ENCODE measurements around the gene UTP14A. TPM values are rescaled to one million over a fixed set of nuclear protein-coding genes. Genes with fewer than 3 reads are reported as not detected.
"Not testable (repeated sequence)": the region's sequence is repeated elsewhere in the genome, so short reads cannot be mapped to it uniquely, and the experiment has no call there.

UTP14A gene, protein sequence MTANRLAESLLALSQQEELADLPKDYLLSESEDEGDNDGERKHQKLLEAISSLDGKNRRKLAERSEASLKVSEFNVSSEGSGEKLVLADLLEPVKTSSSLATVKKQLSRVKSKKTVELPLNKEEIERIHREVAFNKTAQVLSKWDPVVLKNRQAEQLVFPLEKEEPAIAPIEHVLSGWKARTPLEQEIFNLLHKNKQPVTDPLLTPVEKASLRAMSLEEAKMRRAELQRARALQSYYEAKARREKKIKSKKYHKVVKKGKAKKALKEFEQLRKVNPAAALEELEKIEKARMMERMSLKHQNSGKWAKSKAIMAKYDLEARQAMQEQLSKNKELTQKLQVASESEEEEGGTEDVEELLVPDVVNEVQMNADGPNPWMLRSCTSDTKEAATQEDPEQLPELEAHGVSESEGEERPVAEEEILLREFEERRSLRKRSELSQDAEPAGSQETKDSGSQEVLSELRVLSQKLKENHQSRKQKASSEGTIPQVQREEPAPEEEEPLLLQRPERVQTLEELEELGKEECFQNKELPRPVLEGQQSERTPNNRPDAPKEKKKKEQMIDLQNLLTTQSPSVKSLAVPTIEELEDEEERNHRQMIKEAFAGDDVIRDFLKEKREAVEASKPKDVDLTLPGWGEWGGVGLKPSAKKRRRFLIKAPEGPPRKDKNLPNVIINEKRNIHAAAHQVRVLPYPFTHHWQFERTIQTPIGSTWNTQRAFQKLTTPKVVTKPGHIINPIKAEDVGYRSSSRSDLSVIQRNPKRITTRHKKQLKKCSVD
- polyA plus RNA-seq (ENCODE audit: insufficient read length in 4 of 4): 10 to 100 TPM; 18.2 to 27.6 (median 26.0) TPM

DNA sequence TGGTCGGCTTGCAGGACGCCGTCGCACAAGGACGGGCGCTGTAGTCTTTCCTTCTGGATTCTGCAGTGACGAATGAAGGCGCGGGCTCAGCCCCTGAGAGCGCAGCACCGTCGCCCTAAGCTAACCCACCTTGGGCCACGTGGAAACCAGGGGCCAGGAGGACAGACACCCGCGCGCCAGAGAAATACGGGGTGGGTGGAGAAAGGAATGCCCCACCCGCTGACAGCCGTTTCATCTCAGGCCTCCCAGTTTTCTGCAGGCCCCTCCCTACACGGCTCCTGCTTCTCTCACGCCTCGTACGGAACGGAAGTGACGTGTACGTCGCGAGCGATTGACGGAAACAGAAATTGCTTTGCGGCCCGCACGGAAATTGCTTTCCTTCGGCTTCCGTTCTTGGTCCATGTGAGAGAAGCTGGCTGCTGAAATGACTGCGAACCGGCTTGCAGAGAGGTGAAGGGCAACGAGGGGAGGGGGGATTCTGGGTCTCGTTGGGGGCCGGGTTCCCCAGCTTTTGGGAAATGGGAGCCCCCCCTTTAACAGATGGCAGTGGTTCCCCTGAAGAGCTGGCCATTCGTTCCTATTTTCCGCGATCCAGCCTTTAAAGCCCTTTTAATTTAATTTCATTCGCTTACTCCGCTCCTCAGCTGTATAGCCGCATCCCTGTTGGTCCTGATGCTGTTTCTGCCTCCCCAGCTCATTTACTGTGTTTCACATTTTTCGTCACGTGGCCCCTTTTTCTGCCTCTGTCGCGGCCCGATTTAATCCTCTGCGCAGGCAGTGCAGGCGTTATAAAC is at the start of gene UTP14A:
UTP14A (plus strand) TSS at position 378 of the 794 bp plus-strand sequence; CDS start at position 425, 47 bp downstream.
- DNase-seq (ENCODE audit: low read depth in 4 of 4, low spot score in 3 of 4): peak; percentile 68 to 84 (median 78)

DNA sequence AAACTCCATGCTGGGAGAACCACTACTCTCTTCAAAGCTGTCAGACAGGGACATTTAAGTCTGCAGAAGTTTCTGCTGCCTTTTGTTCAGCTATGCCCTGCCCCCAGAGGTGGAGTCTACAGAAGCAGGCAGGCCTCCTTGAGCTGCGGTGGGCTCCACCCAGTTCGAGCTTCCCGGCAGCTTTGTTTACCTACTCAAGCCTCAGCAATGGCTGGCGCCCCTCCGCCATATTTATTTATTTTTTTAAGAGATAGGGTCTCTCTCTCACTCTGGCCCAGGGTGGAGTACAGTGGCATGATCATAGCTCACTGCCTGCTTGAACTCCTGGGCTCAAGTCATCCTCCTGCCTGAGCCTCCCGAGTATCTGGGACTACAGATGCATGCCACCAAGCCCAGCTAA is 46.8 kb upstream of the UTP14A start:
- not testable (repeated sequence) for DNase-seq (ENCODE audit: low read depth in 4 of 4, low spot score in 3 of 4)

DNA sequence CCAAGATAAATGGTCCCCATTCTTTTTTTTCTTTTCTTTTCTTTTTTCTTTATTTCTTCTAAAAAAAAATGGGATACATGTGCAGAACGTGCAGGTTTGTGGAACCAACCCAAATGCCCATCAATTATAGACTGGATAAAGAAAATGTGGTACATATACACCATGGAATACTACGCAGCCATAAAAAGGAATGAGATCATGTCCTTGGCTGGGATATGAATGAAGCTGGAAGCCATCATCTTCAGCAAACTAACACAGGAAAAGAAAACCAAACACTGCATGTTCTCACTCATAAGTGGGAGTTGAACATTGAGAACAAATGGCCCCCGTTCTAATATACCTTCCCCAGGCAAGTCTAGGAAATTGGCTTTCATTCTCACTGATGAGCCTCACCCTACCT is 39.6 kb upstream of the UTP14A start:
- DNase-seq (ENCODE audit: low read depth in 4 of 4, low spot score in 3 of 4): not testable (repeated sequence)

DNA sequence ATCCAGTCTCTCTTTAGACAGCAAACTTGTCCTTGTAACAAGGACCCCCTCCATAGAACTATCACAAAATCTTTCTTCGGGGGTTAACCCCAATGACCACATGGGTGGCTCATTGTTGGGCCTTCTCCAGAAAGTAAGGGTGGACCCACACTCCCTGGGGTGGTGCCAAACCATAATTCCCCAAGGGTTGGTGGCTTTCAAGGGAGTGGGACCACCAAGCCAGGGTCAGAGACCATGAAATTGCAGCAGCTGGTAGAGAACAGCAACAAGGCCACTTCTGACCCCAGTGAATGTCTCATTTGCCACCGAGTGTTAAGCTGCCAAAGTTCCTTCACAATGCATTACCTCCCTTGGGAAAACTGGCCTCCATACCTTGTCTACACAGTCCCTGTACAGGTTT is 33.4 kb upstream of the UTP14A start:
- no peak for DNase-seq (ENCODE audit: low read depth in 4 of 4, low spot score in 3 of 4)

DNA sequence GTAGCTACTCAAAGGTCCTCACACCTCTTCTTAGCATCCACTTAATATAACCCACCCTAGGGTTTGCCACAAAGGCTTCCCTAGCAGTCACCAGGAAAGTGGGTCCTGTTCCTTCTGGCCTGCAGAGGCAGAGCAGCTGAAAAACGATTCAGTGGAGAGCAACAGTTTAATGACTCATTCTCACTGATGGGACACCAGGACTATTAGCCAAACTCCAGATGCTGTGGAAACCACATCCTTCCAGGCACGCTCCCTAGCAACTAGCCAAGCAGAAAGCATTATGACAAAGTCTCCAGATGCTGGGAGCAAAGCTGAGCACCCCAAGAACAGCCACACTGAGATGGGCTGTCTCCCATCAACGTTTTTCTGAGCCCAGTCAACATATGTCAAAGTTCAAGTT is 30.3 kb upstream of the UTP14A start:
- DNase-seq (ENCODE audit: low read depth in 4 of 4, low spot score in 3 of 4): no peak

DNA sequence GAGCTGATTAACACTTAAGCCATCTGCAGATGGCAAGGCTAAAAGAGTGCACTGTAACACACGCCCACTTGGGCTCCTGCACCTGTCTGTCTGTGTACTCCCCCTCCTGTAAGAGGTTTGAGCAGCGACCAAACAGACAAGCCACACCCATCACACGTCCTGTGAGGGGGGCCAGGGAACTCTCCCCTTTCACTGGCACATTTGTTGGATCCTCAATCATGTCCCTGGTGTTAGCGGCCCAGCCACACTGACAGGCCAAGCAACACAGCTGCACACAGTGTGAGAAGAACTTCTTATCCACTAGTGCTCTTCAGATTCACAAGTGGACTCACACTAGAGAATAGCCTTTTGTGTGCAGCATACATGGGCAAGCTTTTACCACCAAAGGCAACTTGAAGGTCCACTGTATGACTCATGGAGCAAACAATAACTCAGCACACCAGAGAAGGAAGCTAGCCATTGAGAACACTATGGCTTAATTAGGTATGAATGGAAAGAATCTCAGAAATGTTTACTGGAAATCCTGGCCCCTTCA is 29.1 kb upstream of the UTP14A start:
- DNase-seq (ENCODE audit: low read depth in 4 of 4, low spot score in 3 of 4): no peak

DNA sequence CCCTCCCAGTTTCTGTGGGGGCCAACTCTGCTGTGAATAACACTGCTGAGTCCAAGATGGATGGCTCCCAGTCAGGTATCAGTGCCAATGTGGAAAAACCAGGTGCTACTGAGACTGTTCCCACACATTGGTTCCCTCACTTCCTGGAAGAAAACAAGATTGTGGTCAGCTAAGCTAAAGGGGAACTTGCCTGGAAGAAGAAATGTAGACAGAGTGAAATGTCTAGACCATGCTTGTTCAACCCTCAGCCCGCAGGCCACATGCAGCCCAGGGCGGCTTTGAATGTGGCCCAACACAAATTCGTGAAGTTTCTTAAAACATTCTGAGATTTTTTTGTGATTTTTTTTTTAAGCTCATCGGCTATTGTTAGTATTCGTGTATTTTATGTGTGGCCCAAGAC is 28.6 kb upstream of the UTP14A start:
- no peak for DNase-seq (ENCODE audit: low read depth in 4 of 4, low spot score in 3 of 4)

DNA sequence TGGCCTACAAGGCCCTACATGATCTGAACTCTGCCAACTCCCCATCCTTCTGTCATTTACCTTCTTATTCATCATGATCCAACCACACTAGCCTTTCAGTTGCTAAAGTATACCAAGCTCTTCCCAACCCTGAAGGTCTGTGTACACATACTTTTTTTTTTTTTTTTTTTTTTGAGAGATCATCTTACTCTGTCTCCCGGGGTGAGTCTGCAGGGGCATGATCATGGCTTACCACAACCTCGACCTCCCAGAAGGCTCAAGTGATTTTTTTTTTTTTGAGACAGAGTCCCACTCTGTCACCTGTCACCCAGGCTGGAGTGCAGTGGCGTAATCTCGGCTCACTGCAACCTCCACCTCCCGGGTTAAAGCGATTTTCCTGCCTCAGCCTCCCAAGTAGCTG is 5.9 kb upstream of the UTP14A start:
- DNase-seq (ENCODE audit: low read depth in 4 of 4, low spot score in 3 of 4): no peak

DNA sequence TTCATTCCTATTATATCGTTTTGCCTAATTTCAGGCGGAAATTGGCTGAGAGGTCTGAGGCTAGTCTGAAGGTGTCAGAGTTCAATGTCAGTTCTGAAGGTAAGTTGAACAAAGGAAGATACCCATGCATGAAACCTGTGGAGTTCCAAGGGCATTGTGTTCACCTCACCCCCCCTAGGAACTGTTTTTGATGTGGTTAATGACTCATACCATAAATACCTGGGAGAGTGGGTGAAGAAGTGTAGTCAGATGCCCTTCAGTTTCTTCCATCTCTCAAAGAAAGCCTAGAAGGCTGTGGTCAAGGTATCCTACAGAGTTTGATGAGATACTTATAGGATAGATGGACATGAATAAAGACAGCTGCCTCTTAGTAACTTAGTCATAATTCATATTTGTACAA is 2.7 kb downstream of the UTP14A start:
- DNase-seq (ENCODE audit: low read depth in 4 of 4, low spot score in 3 of 4): no peak

DNA sequence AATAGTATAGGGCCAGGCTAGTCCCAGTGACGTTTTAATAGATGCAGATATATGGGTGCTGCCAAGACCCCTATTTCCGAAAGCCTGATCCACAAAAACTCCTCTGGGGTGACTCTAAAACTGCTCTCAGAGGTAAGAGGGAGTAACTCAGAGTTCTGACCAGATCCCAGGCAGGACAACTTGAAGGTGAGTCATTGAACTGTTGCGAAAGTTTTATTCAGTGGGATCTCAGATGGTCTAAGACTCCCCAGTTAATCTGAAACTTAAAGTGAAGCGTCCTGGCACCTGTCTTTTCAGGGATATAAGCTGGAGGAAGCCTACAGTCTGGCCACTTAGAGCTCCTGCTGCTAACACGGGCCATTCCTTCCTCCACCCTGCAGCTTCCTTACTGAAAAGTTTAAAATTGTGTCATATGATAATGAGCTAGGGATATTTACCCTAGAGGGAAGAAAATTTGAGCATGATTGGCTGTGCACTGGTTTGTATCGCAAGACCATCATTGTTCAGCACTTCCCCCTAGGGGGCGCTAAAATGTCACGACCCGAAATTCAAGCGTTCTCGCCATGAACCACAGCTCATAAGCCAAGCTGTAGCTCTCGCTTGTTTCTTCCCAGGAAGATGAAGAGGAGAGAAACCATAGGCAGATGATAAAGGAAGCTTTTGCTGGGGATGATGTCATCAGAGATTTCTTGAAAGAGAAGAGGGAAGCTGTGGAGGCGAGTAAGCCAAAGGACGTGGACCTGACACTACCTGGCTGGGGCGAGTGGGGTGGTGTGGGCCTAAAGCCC is 19.5 kb downstream of the UTP14A start:
- DNase-seq (ENCODE audit: low read depth in 4 of 4, low spot score in 3 of 4): peak in 3 of 4 donors; percentile 49 to 57 (median 56)

DNA sequence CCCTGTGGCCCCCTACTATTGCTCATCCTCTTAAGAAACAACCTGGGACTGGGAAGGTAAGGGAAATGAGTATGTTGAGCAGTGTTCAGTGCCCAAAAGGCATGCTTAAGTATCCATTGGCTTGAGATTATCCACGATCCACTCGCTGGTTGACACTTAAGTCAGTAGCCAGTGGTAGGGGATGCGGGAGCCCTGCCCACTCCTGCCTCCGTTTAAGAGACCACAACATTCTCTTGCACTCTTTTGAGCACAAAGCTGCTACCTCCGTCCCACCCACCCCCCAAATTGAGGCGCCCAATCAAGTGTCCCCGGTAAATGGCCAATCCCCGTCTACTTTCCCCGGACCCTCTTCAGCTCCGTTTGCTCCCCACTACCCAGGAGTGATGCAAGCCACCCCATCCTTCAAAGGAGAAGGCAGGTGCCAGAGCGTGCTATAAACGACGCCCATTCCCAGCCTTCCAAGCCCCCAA is 25.0 kb downstream of the UTP14A start:
- DNase-seq (ENCODE audit: low read depth in 4 of 4, low spot score in 3 of 4): no peak

DNA sequence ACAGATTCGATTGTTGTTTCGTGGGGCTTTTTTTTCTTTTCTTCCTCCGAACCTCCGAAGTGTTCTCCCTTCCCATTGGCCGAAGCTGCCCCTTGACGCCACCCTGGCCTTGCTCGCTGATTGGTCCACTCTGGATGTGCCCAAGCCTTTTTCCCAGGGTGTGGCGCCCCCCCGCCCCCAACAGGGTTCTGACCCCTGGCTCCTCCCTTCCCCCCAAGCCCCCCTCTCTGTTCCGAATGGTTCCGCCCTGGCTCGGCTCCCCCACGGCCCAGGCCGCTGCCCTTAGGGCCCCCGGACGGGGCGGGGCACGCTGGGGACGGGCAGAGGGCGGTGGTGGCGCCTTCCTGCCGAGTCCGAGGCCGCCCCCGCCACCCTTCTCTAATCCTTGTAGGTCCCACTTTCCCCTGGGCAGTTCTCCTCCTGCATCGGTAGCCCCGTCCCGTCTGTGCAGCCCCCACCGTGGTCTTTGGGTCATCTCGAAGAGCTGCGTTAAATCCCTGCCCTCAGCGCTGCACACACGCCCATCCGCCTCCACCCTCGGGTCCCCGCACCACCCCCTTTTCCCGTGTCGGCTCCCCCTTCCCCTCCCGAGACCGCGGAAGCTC is 25.5 kb downstream of the UTP14A start:
- DNase-seq (ENCODE audit: low read depth in 4 of 4, low spot score in 3 of 4): peak in 3 of 4 donors; percentile 56 to 78 (median 66)

DNA sequence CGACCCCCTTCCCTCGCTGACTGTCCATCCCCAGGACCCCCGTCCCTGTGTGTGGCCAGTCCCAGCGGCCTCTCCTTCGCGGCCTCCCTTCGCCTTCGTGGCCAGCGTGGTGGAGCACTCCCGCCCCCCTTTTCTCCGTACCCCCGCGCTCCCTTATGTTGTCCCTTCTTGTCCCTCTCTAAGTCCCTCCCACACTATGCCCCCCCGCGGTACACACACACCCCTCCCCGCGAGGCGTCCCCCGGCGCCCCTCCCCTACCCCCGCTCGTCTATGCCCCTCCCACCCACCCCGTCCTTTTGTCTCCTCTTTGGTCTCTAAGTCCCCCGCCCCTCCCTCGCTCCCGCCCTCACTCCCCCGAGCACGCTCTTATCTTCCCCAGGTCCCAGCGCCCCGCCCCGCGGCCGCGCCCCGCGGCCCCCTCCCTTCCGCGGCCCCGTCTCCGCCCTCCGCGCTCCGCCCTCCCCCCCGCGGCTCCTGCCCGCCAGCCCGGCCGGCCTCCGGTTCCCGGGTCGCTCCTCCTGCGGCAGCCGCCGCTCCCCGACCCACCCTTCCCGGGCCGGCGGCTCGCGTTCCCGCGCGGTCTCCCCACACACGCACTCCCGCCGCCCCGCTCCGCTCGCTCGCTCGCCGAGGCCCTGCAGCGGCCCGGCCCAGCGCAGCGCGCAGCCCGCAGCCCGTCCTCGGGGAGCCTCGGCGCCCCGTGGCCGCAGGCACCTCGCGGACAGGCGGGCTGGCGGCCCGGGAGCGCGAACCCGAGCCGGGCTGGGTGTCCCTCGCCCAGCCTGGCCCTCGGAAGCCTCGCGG is 26.3 kb downstream of the UTP14A start:
- peak in 3 of 4 donors; percentile 47 to 67 (median 65) for DNase-seq (ENCODE audit: low read depth in 4 of 4, low spot score in 3 of 4)

DNA sequence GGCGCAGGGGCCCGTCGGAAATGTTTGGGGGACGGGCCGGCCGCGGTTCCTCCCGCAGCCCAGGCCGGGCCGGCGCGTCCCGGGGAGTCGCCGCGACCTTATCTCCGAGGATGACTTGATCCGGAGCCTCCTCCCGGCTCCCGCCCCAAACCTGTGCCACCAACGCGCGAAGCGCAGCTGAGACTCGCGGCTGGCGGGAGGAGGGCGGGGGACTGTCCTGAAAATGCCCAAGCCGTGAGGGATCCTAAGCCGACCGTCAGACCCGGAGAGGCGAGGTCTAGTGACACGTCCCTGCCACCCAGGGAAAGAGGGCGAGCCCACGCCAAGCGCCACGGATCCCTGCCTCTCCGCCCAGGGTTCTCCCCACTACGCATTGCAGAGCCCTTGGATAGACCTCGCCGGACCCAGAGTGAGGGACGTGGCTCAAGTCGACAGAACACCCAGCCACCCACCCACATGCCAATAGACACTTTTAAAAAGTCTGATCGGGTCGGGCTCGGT is 26.9 kb downstream of the UTP14A start:
- DNase-seq (ENCODE audit: low read depth in 4 of 4, low spot score in 3 of 4): no peak

DNA sequence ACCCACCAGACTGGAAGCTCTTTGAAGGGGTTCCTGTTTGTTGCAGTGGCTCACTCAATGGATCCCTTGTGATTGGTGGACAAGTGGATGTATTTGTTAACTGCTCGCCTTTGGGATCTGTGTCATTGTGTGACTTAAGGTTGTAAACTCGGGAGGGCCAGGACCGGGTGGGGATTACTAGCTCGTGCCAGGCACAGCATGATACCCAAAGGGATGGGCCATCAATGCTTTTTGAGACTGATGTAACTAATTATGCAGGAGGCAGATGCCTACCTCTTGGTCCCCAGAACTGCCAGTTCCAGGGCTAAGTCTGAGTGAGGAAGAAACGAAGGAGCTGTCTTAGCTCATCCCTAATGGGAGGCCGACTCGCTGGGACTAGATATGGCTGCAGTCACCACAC is 27.7 kb downstream of the UTP14A start:
- no peak for DNase-seq (ENCODE audit: low read depth in 4 of 4, low spot score in 3 of 4)

DNA sequence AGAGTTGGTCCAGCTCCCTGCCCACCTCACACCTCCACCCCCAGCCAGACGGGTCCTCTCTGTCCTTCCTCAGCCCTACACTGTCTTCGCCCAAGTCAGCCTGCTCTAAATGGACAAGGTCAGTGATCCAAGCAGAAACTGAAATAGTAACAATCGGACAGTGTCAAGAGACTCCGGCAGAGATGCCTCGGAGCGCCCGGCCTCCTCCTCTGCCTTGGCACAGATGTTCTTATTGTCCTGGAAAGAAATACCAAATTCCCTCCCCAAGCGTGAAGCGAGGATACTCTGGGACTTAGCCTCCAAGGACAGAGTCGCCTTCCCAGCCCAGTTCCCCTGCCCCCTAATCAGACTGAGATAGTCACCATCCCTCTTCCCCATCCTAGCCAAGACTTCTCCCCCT is 28.5 kb downstream of the UTP14A start:
- DNase-seq (ENCODE audit: low read depth in 4 of 4, low spot score in 3 of 4): no peak

DNA sequence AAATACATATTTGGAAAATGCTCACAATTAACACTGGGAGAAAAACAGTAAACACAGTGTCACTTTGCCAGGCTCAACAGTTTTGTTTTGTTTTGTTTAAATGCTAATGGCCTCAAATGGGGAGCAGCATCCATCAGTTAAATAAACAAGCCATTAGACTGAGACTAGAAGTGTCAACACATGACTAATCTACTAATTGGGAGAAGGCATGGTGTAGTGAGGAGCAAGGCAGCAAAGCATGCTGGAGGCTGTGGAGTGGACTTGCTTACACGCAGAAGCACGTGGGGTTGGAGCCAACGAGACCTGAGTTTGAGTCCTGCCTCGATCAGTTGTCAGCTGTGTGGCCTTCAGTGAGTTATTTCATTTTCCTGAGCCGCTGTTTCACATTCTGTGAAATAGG is 29.0 kb downstream of the UTP14A start:
- no peak for DNase-seq (ENCODE audit: low read depth in 4 of 4, low spot score in 3 of 4)

DNA sequence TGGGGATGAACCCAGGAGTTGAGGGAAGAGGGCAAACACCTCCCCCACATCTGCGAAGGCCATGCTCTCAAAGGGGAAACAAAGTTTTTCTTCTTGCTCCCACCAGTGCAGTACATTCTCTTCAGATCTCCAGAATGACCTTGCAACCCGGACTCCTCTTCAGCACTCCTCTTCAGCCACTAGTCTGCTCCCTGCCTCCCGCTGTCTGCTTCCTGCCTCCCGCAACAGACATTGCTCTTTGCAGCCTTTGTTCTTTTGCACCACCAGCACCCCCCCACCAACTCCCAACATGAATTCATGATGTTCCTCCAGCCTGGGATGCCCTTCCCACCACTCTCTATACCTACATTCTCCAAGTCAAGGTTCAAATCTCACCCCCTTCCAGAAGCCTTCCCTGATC is 32.1 kb downstream of the UTP14A start:
- no peak for DNase-seq (ENCODE audit: low read depth in 4 of 4, low spot score in 3 of 4)

Measured in left renal pelvis (tissue), 4 donors.